BJ (cell line): ENCODE results near the gene ALG2. TPM values are rescaled to one million over a fixed set of nuclear protein-coding genes. Genes with fewer than 3 reads are reported as not detected.

Source experiments
- CTCF ChIA-PET: fragments of 350-600 bp; formaldehyde crosslinking; extraction: SDS; loops from one replicate; lab custom pipeline; 2021; ENCODE audit warnings: antibody characterized with exemption, inconsistent platforms; lab: Yijun Ruan, JAX
- POLR2A ChIA-PET: fragments of 300-600 bp; sonication (Branson Sonifier 250); formaldehyde crosslinking; extraction: SDS; loops from one replicate; lab custom pipeline; 2021; ENCODE audit warnings: antibody characterized with exemption; lab: Charles Lee
- DNase-seq: peaks from one replicate; pipeline ENCODE4 v3.0.0-alpha.2; 2011; ENCODE audit warnings: low read depth
- H3K27me3 ChIP-seq: 2 replicates; pipeline ENCODE4 v1.6.0; 2011; ENCODE audit warnings: low read length; ENCODE audit not compliant: control insufficient read depth, insufficient read depth
- H3K36me3 ChIP-seq: 2 replicates; pipeline ENCODE4 v1.5.1; 2011; ENCODE audit warnings: low read length; ENCODE audit not compliant: control insufficient read depth, insufficient read depth
- H3K4me3 ChIP-seq: 2 replicates; pipeline ENCODE4 v1.5.1; 2011; ENCODE audit warnings: low read depth, mild to moderate bottlenecking, control low read depth, low read length
- CTCF ChIP-seq: IDR thresholded peaks from 2 replicates; pipeline ENCODE4 v1.5.1; 2011; ENCODE audit warnings: low read depth, mild to moderate bottlenecking, control low read depth, inconsistent platforms, low read length, moderate library complexity; ENCODE audit not compliant: insufficient read depth
- polyA plus RNA-seq: library from polyadenylated mRNA; depleted of rRNA; stranded (reverse); fragments of >200 nt; gene quantifications from 2 replicates; pipeline ENCODE4 v1.2.3, GENCODE V29; 2011

Gene ALG2
- polyA plus RNA-seq, 1 experiment = 47.6 TPM

GRCh38 chr9:99193466-99193821, 28.3 kb downstream of the ALG2 start:
- TF ChIP-seq CTCF = no peak
- Histone ChIP-seq H3K36me3 (no peaks in the 10 kb centered on the region), H3K4me3 (no peak overlapping the region), H3K27me3 (peaks cover 12% of the 10 kb centered on the region)
- CTCF ChIA-PET = interaction anchor here (0.6 to 1.4 kb wide), 2 partner anchors 9 to 1279 kb away, joined by 3 to 4 read pairs; partner anchors contain the start of gene TMEFF1
- POLR2A ChIA-PET = no interaction called here
- no peak for DNase-seq

- peaks cover 10% of the 10 kb centered on the region for H3K27me3 ChIP-seq
- TF ChIP-seq CTCF = peak; percentile 36; the same call in 1 of the 2 replicates
- ChIA-PET CTCF (interaction anchor here (1.4 kb wide), 1 partner anchor 9 kb away, joined by 4 read pairs; no protein-coding TSS in a partner anchor), POLR2A (no interaction called here)
- H3K4me3 ChIP-seq = no peak overlapping the region
- no peak for DNase-seq
- no peaks in the 10 kb centered on the region for H3K36me3 ChIP-seq
Measured at GRCh38 chr9:99192786-99193465, 28.8 kb downstream of the ALG2 start.

GRCh38 chr9:99190597-99191283, 31.0 kb downstream of the ALG2 start:
- no peak overlapping the region for H3K4me3 ChIP-seq
- no peak for DNase-seq
- POLR2A ChIA-PET = no interaction called here
- no peak for TF ChIP-seq CTCF
- no peaks in the 10 kb centered on the region for H3K36me3 ChIP-seq
- peaks cover 9% of the 10 kb centered on the region for H3K27me3 ChIP-seq
- CTCF ChIA-PET = no interaction called here

GRCh38 chr9:99189887-99190596, 31.7 kb downstream of the ALG2 start:
- TF ChIP-seq CTCF = no peak
- H3K27me3 ChIP-seq = peaks cover 9% of the 10 kb centered on the region
- ChIA-PET CTCF (interaction anchor here (1.0 kb wide), 1 partner anchor 12 kb away, joined by 3 read pairs; no protein-coding TSS in a partner anchor), POLR2A (no interaction called here)
- DNase-seq = no peak
- H3K4me3 ChIP-seq = no peak overlapping the region
- H3K36me3 ChIP-seq = no peaks in the 10 kb centered on the region

GRCh38 chr9:99189186-99189585, 32.6 kb downstream of the ALG2 start:
- no peak for TF ChIP-seq CTCF
- POLR2A ChIA-PET = no interaction called here
- H3K27me3 ChIP-seq = peaks cover 9% of the 10 kb centered on the region
- CTCF ChIA-PET = interaction anchor here (1.0 kb wide), 1 partner anchor 11 kb away, joined by 3 read pairs; no protein-coding TSS in a partner anchor
- H3K4me3 ChIP-seq = no peak overlapping the region
- DNase-seq = no peak
- H3K36me3 ChIP-seq = no peaks in the 10 kb centered on the region
